ENCODE data around the gene PPP2R2D.
A peak's percentile ranks its signal among the peaks of the same experiment; 100 is the strongest.
"Not testable (repeated sequence)": the region's sequence is repeated elsewhere in the genome, so short reads cannot be mapped to it uniquely, and the experiment has no call there.

Gene PPP2R2D

GRCh38 chr10:131979336-131979735, 78.5 kb downstream of the PPP2R2D start:
- DNase-seq: no peak

DNA sequence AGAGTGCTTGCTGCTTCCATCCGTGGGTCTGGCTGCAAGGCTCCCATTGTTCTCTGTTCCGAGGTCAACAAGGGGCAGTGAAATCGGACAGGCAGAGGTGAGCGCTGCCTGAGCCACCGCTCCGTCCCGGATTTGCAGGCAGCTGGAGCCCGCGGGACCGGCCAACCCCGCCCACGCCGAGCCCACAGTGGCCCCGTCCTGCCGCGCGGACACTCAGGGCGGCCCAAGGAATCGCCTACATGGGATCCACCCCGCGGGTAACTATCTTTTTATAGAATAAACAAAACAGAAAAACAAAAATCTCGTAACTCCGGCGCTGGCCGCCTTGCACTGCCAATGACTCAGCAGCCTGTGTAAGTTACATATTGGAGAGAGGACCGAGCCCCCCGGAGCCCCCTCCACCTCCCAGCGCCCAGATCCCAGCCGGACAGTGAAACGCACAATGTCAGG, 79.0 kb downstream of the PPP2R2D start:
- no peak for DNase-seq

GRCh38 chr10:131980321-131980720, 79.5 kb downstream of the PPP2R2D start:
- DNase-seq: no peak

GRCh38 chr10:131980761-131981428, 80.1 kb downstream of the PPP2R2D start:
- no peak for DNase-seq

DNA sequence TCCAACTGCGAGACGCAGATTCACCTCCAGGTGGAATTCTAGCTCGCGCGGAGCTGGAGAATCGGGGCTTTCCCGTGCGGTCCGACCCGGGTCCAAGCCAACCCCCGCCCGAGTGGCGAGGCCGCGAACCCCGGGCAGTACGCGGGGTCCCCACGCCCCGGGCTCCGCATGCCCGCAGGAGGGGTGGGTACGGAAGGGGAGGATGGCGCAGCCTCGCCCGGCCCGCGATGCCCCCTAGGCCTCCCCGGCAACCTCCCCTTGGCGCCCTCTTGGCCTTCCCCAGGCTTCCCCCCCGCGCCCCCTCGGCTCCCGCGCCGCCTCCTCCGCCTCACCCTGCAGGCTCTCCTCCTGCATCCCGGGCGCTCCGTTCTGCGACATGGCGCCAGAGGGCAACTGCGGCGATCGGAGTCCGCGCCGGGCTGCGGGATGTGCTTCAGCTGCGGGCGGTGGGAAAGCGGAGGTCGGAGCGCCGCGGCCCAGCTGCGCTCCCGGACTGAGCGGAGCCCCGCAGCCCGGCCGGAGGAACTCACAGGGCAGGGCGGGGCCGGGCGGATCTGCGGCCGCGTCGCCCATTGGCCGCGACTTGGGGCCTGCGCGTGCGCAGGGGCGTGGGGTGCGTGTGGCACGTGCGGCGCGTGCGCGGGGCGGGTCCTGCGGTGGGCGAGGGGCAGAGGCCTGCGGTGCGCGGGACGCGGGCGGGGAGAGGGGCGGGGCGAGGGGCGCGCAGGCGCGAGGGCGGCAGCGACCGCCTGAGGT, 80.8 kb downstream of the PPP2R2D start, which contains the start of gene BNIP3:
BNIP3 (minus strand) TSS at position 495 of the 756 bp plus-strand sequence; CDS start at position 378, 117 bp downstream.
- peak; percentile 78 for DNase-seq

DNA sequence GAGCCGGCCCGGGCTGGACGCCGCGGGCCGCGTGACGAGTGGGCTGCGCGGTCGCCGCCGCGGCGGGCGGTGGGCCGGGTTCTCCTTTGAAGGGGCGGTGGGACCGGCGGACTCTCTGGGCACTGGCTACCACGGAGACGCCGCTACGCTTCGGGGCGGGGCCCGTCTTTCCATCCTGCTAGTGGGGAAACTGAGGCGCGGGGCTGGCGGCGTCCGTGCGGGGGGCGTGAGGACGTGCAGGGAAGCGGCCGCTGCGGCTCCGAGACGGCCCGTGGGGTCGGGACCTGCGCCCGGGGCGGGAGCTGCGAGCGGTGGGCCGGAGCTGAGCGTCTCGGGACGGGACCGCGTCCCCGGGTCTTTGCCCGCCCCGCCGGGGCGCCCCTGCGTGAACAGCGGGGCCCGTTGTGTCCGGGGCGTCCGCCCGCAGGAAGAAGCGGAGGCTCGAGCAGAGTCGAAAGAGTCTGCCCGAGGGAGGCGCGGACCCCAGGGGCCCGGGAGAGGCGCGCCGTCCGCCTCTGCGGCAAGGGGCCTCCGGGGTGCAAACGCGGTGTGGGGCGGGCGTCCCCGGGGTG, 81.5 kb downstream of the PPP2R2D start:
- DNase-seq: no peak

DNA sequence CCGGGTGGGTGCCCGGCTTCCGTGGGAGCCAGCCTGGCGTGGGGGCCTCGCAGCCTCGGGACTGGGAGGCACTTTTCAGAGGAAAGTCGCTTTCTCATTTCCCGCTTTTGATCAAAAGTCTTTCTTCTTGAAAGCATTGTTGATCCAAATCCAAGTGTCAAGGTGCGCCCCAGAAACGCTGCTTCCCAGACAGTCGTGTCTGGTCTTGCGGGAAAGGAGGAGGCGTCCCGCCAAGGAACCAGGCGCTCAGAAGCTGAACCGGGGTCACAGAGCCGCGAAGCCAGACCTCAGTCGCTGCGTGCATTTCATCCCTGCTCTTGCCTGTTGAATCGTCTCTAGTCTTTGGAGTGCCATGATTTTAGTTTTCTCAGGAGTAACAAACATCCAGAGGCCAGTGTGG, 82.0 kb downstream of the PPP2R2D start:
- DNase-seq: no peak

DNA sequence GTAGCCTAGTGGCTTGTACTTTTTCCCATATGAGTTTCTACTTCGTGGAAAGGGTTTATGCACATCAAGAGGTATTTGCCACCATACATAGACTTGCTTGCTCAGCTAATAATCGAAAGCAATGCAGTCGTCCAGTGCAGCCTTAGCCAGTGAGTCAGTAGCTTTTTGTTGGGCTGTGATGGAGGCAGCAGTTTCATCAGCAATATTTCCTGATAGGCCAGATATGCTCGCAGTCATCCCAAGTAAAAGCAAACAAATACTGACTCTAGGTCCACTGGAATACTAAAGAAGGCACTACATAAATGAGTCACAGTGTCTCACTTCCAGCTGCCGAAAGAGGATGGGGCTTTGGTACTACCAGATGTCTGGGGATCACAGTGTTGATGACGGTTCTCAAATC, 83.0 kb downstream of the PPP2R2D start:
- no peak for DNase-seq

- DNase-seq: not testable (repeated sequence)
Measured at GRCh38 chr10:131986851-131987250, 86.0 kb downstream of the PPP2R2D start.

- not testable (repeated sequence) for DNase-seq
Measured at GRCh38 chr10:131987301-131987700, 86.5 kb downstream of the PPP2R2D start.

GRCh38 chr10:131987786-131988185, 87.0 kb downstream of the PPP2R2D start:
- not testable (repeated sequence) for DNase-seq

GRCh38 chr10:131991726-131992125, 90.9 kb downstream of the PPP2R2D start:
- DNase-seq: no peak

DNA sequence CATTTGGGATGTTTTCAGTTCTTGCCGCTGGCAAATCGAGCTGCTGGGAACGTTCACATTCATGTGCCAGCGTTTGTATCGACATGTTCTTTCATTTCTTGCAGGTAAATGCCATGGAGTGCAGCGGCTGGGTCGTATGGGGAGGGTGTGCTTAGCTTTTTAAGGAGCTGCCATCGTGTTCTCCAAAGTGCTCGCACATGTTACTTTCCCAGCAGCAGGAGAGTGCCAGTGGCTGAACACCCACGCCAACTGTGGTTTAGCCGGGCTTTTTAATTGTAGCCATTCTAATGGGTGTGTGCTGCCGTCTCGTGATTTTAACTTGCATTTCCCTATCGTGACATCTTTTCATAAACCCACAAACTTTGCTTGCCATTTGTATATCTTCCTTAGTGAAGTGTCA, 92.5 kb downstream of the PPP2R2D start:
- DNase-seq: no peak

GRCh38 chr10:131994435-131994834, 93.6 kb downstream of the PPP2R2D start:
- DNase-seq: no peak

GRCh38 chr10:131996466-131997365, 95.9 kb downstream of the PPP2R2D start:
- DNase-seq: no peak

DNA sequence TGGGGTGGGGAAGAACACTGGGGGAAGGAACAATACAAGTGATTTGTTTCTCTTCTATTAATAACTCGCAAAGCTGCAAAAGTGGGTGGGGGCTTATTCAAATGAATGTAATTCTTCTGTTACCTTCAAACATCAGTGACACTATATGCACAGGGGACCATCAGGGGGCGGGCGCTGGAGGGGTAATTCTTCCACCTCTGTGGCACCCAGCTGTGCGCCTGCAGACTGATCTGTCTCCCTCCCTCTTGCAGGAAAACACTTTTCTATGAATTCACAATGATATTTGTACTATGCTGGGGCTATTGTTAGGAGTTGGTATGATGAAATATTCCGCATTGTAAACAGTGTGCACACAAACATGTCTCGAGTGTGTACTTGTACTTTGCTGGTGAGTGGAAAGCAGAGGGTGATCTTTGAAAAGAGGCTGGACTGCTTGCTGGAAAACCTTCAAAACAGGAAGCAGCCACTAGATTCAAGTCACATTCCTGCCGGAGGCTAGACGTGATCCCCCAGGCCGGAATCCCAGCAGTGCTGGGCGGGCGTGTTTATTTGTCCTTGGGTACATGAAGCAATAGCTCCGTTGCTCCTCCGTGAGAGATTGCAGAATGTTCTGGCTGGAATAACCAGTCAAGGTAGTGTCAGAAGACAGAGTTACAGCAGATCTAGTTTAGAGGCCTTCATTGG, 96.7 kb downstream of the PPP2R2D start:
- no peak for DNase-seq

- DNase-seq: no peak
Measured at GRCh38 chr10:131998050-131998844, 97.4 kb downstream of the PPP2R2D start.

- no peak for DNase-seq
Measured at GRCh38 chr10:131998845-131999681, 98.3 kb downstream of the PPP2R2D start.

DNA sequence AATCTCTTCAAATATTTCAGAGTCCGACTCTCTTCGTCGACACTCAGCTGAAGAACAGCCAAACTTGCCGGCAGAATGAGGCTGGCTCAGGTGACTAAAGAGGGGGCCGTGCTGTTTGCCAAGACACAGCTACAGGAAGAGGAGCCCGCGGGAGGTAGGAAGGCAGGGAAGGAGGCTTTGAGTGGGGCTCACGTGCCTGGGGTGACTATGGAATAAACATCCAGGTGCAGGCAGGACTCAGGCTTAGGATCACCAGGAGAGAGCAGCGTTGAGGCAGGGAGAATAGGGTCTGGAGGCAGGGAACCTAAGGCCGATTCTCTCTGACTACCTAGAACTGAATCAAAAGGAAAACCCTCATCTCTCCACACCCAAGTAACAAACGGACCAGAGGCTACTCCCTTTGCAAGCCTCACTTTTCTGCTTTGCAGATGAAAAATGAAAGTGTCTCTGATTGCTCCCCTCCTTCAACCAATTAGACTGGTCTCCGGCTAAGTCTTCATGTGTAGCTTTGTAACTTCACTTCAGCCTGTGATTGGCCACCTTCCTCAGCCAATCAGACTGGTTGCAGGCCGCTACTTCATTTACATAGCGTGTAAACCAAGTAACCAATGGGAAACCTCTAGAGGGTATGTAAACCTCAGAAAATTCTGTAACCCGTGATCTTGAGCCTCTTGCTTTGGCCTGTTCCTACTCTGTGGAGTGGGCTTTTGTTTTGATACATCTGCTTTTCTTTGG, 100.6 kb downstream of the PPP2R2D start:
- DNase-seq: no peak

- no peak for DNase-seq
Measured at GRCh38 chr10:132002004-132002403, 101.2 kb downstream of the PPP2R2D start.
